A673 (cell line): ENCODE measurements around the gene PCNX1. TPM values are rescaled to one million over a fixed set of nuclear protein-coding genes. Genes with fewer than 3 reads are reported as not detected.

Experiments used
- BruUV-seq: library from RNA; stranded (reverse); fragments of 400-500 nt; replicated peaks from 2 replicates; lab custom pipeline; 2021; lab: Mats Ljungman, UMichigan
- CTCF ChIA-PET: fragments of 300-600 bp; sonication (Branson Sonifier 250); formaldehyde crosslinking; loops from one replicate; lab custom pipeline; 2022; ENCODE audit warnings: antibody characterized with exemption; lab: Charles Lee
- POLR2A ChIA-PET: fragments of 300-600 bp; sonication (Branson Sonifier 250); formaldehyde crosslinking; loops from one replicate; lab custom pipeline; 2022; ENCODE audit warnings: antibody characterized with exemption; ENCODE audit not compliant: low non-redundant PET; lab: Charles Lee
- DNase-seq: peaks from one replicate; pipeline ENCODE4 v3.0.0-alpha.2; 2015; ENCODE audit warnings: low spot score
- H3K27ac ChIP-seq: fragments of 200-600 bp; sonication (generic); 2 replicates; pipeline ENCODE4 v1.5.1; 2016; ENCODE audit warnings: mixed run types, low read depth, mild to moderate bottlenecking, mixed read lengths, antibody characterized with exemption, low read length; ENCODE audit not compliant: poor library complexity, severe bottlenecking
- H3K27me3 ChIP-seq: fragments of 200-600 bp; sonication (generic); replicated peaks from 2 replicates; pipeline ENCODE4 v1.6.1; 2017; ENCODE audit warnings: mixed run types, low read depth, mild to moderate bottlenecking, mixed read lengths, antibody characterized with exemption, low read length; ENCODE audit not compliant: insufficient read depth, poor library complexity
- H3K36me3 ChIP-seq: fragments of 200-600 bp; sonication (generic); 2 replicates; pipeline ENCODE4 v1.6.1; 2016; ENCODE audit warnings: mixed run types, mild to moderate bottlenecking, mixed read lengths, antibody characterized with exemption, low read length; ENCODE audit not compliant: insufficient read depth, poor library complexity, severe bottlenecking
- H3K4me1 ChIP-seq: fragments of 200-600 bp; sonication (generic); 2 replicates; pipeline ENCODE4 v1.6.1; 2017; ENCODE audit warnings: mixed run types, mild to moderate bottlenecking, mixed read lengths, antibody characterized with exemption, low read length; ENCODE audit not compliant: insufficient read depth, poor library complexity, severe bottlenecking
- H3K4me3 ChIP-seq: fragments of 200-600 bp; sonication (generic); 2 replicates; pipeline ENCODE4 v1.5.1; 2016; ENCODE audit warnings: low read depth, mixed run types, mild to moderate bottlenecking, mixed read lengths, low read length; ENCODE audit not compliant: poor library complexity, severe bottlenecking
- H3K9me3 ChIP-seq: fragments of 200-600 bp; sonication (generic); 2 replicates; pipeline ENCODE4 v1.6.1; 2016; ENCODE audit warnings: mixed run types, low read depth, mild to moderate bottlenecking, mixed read lengths, antibody characterized with exemption, low read length; ENCODE audit not compliant: poor library complexity, severe bottlenecking
- CTCF ChIP-seq: fragments of 300-800, 200-600 bp; sonication (generic); conservative IDR thresholded peaks from 2 replicates; pipeline ENCODE4 v1.5.1; 2017; ENCODE audit warnings: low read depth, mild to moderate bottlenecking, antibody characterized with exemption, low read length, moderate library complexity, mixed read lengths
- EZH2 ChIP-seq: fragments of 200-600 bp; sonication (generic); IDR thresholded peaks from 2 replicates; pipeline ENCODE4 v1.6.1; 2017; ENCODE audit warnings: borderline replicate concordance, low read depth, mild to moderate bottlenecking, mixed read lengths, antibody characterized with exemption, low read length; ENCODE audit not compliant: poor library complexity, severe bottlenecking
- intact Hi-C: fragments of 100-400 bp; cut with micrococcal nuclease; formaldehyde crosslinking; loops from one replicate; pipeline ENCODE4 v1.10.0; 2022; ENCODE audit not compliant: unreplicated experiment
- total RNA-seq: library from RNA; stranded (reverse); gene quantifications from 2 replicates; pipeline ENCODE4 v1.2.3, GENCODE V29; 2021

Gene PCNX1
- total RNA-seq, 1 experiment from 2014 or later: 60.7 TPM

GRCh38 chr14:70908935-70909641 lies 1.8 kb downstream of the PCNX1 start:
- peaks cover 58% of the 10 kb centered on the region for H3K4me1 ChIP-seq
- TF ChIP-seq EZH2 (no peak), CTCF (no peak)
- ChIA-PET POLR2A (no interaction called here), CTCF (no interaction called here)
- peak overlapping the region; percentile 87 for H3K27ac ChIP-seq
- intact Hi-C loops: loop anchor here (5.0 kb wide), 1 partner anchor 63 kb away; no protein-coding TSS in a partner anchor
- BruUV-seq: TSS peak; percentile 66
- peak overlapping the region; percentile 93 for H3K4me3 ChIP-seq
- H3K9me3 ChIP-seq: no peaks in the 10 kb centered on the region
- no peaks in the 10 kb centered on the region for H3K36me3 ChIP-seq
- DNase-seq: no peak
- no peaks in the 10 kb centered on the region for H3K27me3 ChIP-seq

- DNase-seq: peak; percentile 49
- peaks cover 49% of the 10 kb centered on the region for H3K4me1 ChIP-seq
- no peaks in the 10 kb centered on the region for H3K9me3 ChIP-seq
- no TSS peak for BruUV-seq
- CTCF ChIA-PET: no interaction called here
- POLR2A ChIA-PET: interaction anchor here (0.6 kb wide), 1 partner anchor 22 kb away, joined by 3 read pairs; no protein-coding TSS in a partner anchor
- peak overlapping the region; percentile 87 for H3K27ac ChIP-seq
- no peaks in the 10 kb centered on the region for H3K27me3 ChIP-seq
- H3K4me3 ChIP-seq: peak overlapping the region; percentile 93
- TF ChIP-seq CTCF: no peak
- no peak for TF ChIP-seq EZH2
- intact Hi-C loops: loop anchor here (5.0 kb wide), 1 partner anchor 62 kb away; no protein-coding TSS in a partner anchor
- no peaks in the 10 kb centered on the region for H3K36me3 ChIP-seq
Measured at GRCh38 chr14:70909733-70910614, 2.7 kb downstream of the PCNX1 start.

- ChIA-PET POLR2A (no interaction called here), CTCF (no interaction called here)
- BruUV-seq: no TSS peak
- peaks cover 66% of the 10 kb centered on the region for H3K4me1 ChIP-seq
- no peak for DNase-seq
- no peak overlapping the region for H3K4me3 ChIP-seq
- H3K27me3 ChIP-seq: no peaks in the 10 kb centered on the region
- H3K36me3 ChIP-seq: no peaks in the 10 kb centered on the region
- no peaks in the 10 kb centered on the region for H3K9me3 ChIP-seq
- intact Hi-C loops: no loop called here
- no peak overlapping the region for H3K27ac ChIP-seq
- no peak for TF ChIP-seq EZH2
- no peak for TF ChIP-seq CTCF
Measured at GRCh38 chr14:70915415-70915814, 8.2 kb downstream of the PCNX1 start.
